GM18951 (cell line): ENCODE data around the gene TLE1.
"Not testable (repeated sequence)": the region's sequence is repeated elsewhere in the genome, so short reads cannot be mapped to it uniquely, and the experiment has no call there.

Experiments used
- POLR2A ChIP-seq: IDR thresholded peaks from 4 replicates; pipeline ENCODE4 v1.6.1; 2011; ENCODE audit warnings: mild to moderate bottlenecking; ENCODE audit not compliant: insufficient read length, insufficient read depth; ENCODE audit errors: extremely low read depth
- in situ Hi-C: fragments of 300-500 bp; cut with MboI; formaldehyde crosslinking; loops from one replicate; pipeline ENCODE4 v1.12.0; 2022; ENCODE audit warnings: low sequenced_read_pairs, mixed read lengths, inconsistent platforms; ENCODE audit not compliant: unreplicated experiment

Gene TLE1

DNA sequence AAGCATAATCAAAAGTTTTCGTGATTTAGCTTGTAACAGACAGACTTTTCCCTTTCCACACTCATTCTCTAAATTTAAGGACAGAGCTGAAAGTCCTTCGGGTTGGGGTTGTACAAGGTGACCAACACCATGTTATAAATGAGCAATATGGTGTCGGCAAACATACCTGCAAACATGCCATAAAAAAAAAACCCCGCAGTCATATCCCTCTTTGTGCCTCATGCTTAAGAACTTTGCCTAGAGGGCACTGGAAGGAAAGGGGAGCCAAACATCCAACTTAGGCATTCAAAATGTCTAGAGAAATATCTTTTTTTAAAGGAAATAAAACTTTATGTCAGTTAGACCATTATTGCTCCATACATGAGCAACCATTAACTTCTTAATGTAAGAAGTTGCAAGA lies 73.2 kb downstream of the TLE1 start:
- in situ Hi-C loops: no loop called here
- TF ChIP-seq POLR2A: no peak

DNA sequence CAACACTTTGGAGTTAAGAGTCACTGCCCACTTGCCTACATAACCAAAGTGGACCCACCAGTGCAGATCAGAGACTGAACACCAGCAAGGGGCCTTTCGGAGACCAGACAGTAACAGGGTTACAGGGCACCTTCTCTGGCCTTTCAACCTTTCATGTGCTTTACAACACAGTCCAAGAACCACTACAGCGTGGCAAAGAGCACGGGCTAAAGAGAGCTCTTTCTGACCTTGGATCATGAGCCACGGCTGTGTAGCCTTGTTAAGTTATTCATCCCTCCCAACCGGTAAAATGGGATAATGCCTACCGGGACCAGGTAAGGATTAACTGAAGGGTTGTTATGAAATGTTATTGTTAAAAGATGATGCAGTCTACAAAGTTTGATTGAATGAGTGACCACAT lies 75.0 kb downstream of the TLE1 start:
- in situ Hi-C loops: no loop called here
- no peak for TF ChIP-seq POLR2A

DNA sequence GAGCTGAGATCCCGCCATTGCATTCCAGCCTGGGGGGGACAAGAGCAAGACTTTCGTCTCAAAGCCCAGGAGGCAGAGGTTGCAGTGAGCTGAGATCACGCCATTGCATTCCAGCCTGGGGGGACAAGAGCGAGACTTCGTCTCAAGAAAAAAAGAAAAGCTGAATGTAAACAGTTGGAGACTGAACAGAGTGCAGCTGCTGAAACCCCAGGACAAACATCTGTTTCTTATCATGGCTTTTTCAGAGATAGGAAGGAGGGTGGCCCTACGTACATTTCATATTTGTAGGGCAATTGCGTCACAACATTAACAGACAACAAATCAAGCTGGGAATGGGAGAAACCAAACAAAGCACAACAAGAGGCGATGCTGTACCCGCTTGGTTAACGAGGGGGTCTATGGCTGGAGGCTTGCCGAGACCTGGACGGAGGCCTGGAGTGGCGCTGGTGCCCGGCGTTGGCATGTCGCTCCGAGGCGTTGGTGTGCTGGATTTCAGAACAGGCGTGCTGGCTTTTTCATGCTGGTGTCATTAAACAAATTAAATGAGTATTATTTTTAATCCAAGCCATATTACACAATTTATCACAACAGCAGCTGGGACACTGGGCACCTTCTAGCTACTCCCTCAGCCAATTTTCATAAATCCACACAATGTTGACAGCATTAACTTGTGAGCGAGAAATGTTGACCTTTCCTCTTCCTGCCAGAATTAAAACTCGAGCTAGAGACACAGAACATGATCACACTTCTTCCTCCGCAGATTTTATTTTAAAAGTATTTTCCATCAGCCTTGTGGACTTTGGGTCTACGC lies 76.1 kb downstream of the TLE1 start:
- in situ Hi-C loops: no loop called here
- no peak for TF ChIP-seq POLR2A

DNA sequence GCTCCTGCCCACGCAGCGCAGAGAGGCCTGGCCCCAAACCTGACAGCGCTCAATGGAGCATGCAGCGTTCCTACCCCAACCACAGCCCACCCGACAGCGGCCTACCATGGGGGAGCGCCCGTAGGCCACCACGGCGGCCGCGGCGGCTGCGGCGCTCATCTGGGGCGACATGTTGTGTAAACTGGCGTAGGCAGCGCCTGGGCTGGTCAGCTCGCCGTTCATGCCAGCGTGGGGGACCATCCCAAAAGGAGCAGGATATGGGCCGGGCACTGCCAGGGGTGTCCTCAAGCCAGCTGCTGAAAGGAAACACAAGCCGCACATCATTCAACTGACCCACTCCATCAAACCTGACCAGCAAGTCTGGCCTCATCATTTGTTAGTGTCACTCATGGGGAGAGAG lies 77.7 kb downstream of the TLE1 start:
- in situ Hi-C loops: no loop called here

GRCh38 chr9:81610740-81611107 lies 78.6 kb downstream of the TLE1 start:
- in situ Hi-C loops: no loop called here
- no peak for TF ChIP-seq POLR2A

More for the DNA sequence above, 77.7 kb downstream of the TLE1 start:
- TF ChIP-seq POLR2A: no peak

GRCh38 chr9:81609782-81610739 lies 79.3 kb downstream of the TLE1 start:
- in situ Hi-C loops: no loop called here

DNA sequence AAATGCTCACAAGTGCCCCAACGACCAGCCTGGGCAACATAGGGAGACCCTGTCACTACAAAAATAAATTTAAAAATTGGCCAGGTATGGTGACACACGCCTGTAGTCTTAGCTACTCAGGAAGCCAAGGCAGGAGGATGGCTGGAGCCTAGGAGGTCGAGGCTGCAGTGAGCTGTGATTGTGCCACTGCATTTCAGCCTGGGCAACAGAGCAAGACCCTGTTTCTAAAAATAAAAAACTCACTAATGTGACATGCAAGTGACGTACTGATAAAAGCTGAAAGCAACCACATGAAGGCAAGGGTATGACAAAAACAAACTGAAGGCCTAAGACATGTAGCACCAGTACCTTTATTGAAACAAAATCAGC lies 81.1 kb downstream of the TLE1 start:
- no peak for TF ChIP-seq POLR2A
- in situ Hi-C loops: no loop called here

More at GRCh38 chr9:81609782-81610739, 79.3 kb downstream of the TLE1 start:
- no peak for TF ChIP-seq POLR2A

GRCh38 chr9:81607593-81608288 lies 81.6 kb downstream of the TLE1 start:
- TF ChIP-seq POLR2A: no peak
- in situ Hi-C loops: no loop called here

GRCh38 chr9:81606261-81606660 lies 83.1 kb downstream of the TLE1 start:
- in situ Hi-C loops: not testable (repeated sequence)

DNA sequence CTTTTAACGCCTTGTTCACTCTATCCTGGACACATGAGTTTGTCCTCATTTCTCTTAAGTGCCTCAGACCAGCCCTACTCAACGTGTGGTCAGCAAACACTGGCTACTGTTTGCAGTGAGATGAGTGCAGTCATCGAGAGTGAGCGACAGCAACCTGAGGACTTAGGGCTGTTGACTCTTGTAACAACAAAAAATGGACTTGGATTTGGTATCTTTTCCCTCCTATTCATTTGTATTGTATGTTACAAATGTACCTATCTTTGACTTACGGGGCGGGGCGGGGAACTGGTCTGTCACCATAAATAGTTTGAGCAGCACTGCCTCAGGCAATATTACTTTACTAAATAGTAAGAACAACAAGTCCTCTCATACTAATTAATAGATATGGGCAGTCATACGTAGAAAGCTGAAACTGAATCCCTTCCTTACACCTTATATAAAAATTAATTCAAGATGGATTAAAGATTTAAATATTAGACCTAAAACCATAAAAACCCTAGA lies 84.1 kb downstream of the TLE1 start:
- no peak for TF ChIP-seq POLR2A
- in situ Hi-C loops: no loop called here

GRCh38 chr9:81604306-81605169 lies 84.8 kb downstream of the TLE1 start:
- no peak for TF ChIP-seq POLR2A
- in situ Hi-C loops: no loop called here
